ENCODE results near the gene PCSK6. TPM values are rescaled to one million over a fixed set of nuclear protein-coding genes. Genes with fewer than 3 reads are reported as not detected.

Gene PCSK6
- total RNA-seq, 1 donor from 2014 or later = 5.4 TPM

GRCh38 chr15:101283931-101284330 lies 205.6 kb downstream of the PCSK6 start:
- no peak for DNase-seq (ENCODE audit: low read depth, low spot score)
- H3K4me3 Mint-ChIP-seq = peak overlapping the region; percentile 31
- H3K27me3 Mint-ChIP-seq (ENCODE audit: low read depth) = no peaks in the 10 kb centered on the region
- peaks cover 4% of the 10 kb centered on the region for H3K4me1 Mint-ChIP-seq
- no peaks in the 10 kb centered on the region for H3K9me3 Mint-ChIP-seq
- no peak for TF ChIP-seq CTCF (conservative IDR thresholded peaks at IDR 0.05)
- H3K27ac Mint-ChIP-seq (ENCODE audit: unreplicated experiment) = no peak overlapping the region
- H3K36me3 Mint-ChIP-seq (ENCODE audit: low read depth) = peaks cover 32% of the 10 kb centered on the region

- Mint-ChIP-seq H3K4me1 (peaks cover 12% of the 10 kb centered on the region), H3K36me3 (ENCODE audit: low read depth) (peaks cover 17% of the 10 kb centered on the region), H3K9me3 (no peaks in the 10 kb centered on the region), H3K27me3 (ENCODE audit: low read depth) (no peaks in the 10 kb centered on the region), H3K4me3 (peak overlapping the region; percentile 31), H3K27ac (ENCODE audit: unreplicated experiment) (no peak overlapping the region)
- TF ChIP-seq CTCF (conservative IDR thresholded peaks at IDR 0.05) = no peak
- no peak for DNase-seq (ENCODE audit: low read depth, low spot score)
Observed at GRCh38 chr15:101280007-101280406, 209.5 kb downstream of the PCSK6 start.

- DNase-seq (ENCODE audit: low read depth, low spot score) = no peak
- no peaks in the 10 kb centered on the region for H3K9me3 Mint-ChIP-seq
- no peaks in the 10 kb centered on the region for H3K27me3 Mint-ChIP-seq (ENCODE audit: low read depth)
- TF ChIP-seq CTCF (conservative IDR thresholded peaks at IDR 0.05) = no peak
- peak overlapping the region; percentile 92 for H3K4me3 Mint-ChIP-seq
- peaks cover 12% of the 10 kb centered on the region for H3K4me1 Mint-ChIP-seq
- H3K27ac Mint-ChIP-seq (ENCODE audit: unreplicated experiment) = peak overlapping the region; percentile 7
- H3K36me3 Mint-ChIP-seq (ENCODE audit: low read depth) = peaks cover 19% of the 10 kb centered on the region
Observed at GRCh38 chr15:101277943-101278564, 211.5 kb downstream of the PCSK6 start.

- H3K27me3 Mint-ChIP-seq (ENCODE audit: low read depth) = no peaks in the 10 kb centered on the region
- H3K9me3 Mint-ChIP-seq = no peaks in the 10 kb centered on the region
- DNase-seq (ENCODE audit: low read depth, low spot score) = peak; percentile 90
- H3K27ac Mint-ChIP-seq (ENCODE audit: unreplicated experiment) = peak within 1 kb of the TSS; percentile 89
- H3K4me1 Mint-ChIP-seq = peaks cover 12% of the 10 kb centered on the region
- peak within 1 kb of the TSS; percentile 94 for H3K4me3 Mint-ChIP-seq
- TF ChIP-seq CTCF (conservative IDR thresholded peaks at IDR 0.05) = no peak
- H3K36me3 Mint-ChIP-seq (ENCODE audit: low read depth) = peaks cover 18% of the 10 kb centered on the region
Observed at GRCh38 chr15:101277038-101277822, 212.3 kb downstream of the PCSK6 start, which contains the start of gene SELENOS. Gene SELENOS, minus strand, starts transcription at chr15:101277485. Its CDS starts 68 bp downstream, at chr15:101277417.

GRCh38 chr15:101276501-101277037 lies 212.9 kb downstream of the PCSK6 start:
- no peaks in the 10 kb centered on the region for H3K9me3 Mint-ChIP-seq
- H3K27ac Mint-ChIP-seq (ENCODE audit: unreplicated experiment) = peak overlapping the region; percentile 89
- no peaks in the 10 kb centered on the region for H3K27me3 Mint-ChIP-seq (ENCODE audit: low read depth)
- H3K4me1 Mint-ChIP-seq = peaks cover 12% of the 10 kb centered on the region
- H3K36me3 Mint-ChIP-seq (ENCODE audit: low read depth) = peaks cover 15% of the 10 kb centered on the region
- peak; percentile 64 for TF ChIP-seq CTCF (conservative IDR thresholded peaks at IDR 0.05)
- DNase-seq (ENCODE audit: low read depth, low spot score) = no peak
- H3K4me3 Mint-ChIP-seq = peak overlapping the region; percentile 94
